ENCODE measurements around the gene DDX31.
A peak's percentile ranks its signal among the peaks of the same experiment; 100 is the strongest.

The DDX31 gene

DNA sequence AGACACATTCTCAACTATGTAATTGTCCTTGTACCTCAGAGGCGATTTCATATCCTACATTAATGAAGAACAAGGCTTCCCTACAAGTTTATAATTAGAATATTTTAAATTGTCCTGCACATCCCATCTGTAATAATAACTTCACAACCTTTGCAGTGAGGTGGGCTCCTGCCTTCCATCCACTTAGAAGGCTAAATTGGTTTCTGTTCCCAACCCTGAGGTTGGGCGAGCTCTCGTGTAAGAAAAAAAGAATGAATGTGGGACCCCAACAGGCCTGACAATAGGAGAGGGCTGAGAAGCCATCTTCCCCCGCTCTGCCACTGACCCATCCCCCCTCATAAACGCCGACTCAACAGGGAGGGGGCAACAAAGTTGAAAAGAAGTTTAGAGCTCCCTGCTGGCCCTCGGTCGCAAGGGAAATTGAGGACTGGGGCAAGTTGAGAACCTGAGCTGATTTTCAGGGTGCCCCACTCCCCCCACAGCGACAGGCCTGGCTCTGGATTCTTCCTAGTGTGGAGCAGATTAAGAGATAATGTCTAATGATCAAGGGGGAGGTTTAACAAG, 78.0 kb downstream of the DDX31 start:
- TF ChIP-seq, protein P1, sequence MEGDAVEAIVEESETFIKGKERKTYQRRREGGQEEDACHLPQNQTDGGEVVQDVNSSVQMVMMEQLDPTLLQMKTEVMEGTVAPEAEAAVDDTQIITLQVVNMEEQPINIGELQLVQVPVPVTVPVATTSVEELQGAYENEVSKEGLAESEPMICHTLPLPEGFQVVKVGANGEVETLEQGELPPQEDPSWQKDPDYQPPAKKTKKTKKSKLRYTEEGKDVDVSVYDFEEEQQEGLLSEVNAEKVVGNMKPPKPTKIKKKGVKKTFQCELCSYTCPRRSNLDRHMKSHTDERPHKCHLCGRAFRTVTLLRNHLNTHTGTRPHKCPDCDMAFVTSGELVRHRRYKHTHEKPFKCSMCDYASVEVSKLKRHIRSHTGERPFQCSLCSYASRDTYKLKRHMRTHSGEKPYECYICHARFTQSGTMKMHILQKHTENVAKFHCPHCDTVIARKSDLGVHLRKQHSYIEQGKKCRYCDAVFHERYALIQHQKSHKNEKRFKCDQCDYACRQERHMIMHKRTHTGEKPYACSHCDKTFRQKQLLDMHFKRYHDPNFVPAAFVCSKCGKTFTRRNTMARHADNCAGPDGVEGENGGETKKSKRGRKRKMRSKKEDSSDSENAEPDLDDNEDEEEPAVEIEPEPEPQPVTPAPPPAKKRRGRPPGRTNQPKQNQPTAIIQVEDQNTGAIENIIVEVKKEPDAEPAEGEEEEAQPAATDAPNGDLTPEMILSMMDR (IDR thresholded peaks at IDR 0.05; ENCODE audit: insufficient read depth, missing control alignments): no peak
- DNase-seq (ENCODE audit: insufficient read length, low spot score) (peak; percentile 77), FAIRE-seq (peak; percentile 46)

DNA sequence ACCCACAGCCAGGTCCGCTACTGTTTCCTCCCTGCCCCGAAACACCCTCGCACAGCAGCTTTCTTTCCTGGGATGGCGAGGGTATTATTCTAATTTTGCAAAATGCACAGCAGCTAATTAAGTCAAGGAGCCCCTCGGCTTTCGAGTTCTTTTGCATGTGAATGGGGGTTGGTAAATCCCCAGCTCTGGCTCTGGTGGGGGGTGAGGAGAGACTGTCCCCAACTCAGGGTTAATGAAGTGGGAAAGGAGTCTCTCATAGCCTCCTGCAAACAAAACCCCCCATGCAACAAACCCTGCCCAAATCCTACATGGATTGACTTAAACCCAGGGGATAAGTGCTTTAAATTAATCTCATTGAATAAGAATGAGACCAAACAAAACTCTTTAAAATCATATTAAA, 78.5 kb downstream of the DDX31 start:
- DNase-seq (ENCODE audit: insufficient read length, low spot score) (no peak), FAIRE-seq (no peak)
- TF ChIP-seq, protein P1 (IDR thresholded peaks at IDR 0.05; ENCODE audit: insufficient read depth, missing control alignments): no peak

DNA sequence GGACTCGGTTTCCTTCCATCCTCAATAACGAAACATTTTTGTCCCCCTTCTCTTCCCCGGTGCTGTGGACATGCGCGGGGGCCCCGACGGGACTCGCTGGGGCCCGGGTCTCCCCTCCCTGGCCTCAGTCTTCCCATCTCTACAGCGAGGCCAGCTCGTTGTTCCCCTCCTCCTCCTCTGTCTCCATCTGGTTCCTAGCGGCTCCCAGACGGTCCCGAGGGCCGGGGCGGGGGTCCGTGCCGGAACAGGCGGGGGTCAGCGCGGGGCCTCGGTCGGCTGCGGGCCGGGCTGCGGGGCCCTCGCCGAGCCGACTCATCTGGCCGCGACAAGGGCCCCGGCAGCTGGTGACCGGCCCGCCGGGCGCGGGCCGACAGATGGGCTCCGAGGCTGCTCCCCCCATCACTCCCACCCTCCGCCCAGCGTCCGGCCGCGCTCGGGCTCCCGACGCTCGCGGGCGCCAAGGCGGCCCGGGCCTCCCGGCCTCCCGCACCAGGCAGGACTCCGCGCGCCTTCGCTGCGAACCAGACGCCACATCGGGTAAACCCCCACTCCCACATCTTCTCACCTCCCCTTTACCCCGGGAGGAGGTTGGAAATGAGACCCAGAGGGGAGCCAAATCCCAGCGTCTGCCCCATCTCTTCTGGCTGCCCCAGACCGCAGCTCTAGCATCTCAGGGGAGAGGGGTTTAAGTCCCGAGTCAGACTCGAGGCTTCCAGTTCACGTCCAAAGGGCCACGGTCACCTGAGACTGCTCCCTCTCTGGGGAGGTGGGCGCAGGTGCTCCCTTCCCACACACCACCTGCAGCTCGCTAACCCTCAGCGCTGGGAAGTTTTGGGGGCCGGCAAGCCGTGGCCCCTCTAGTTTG, 79.2 kb downstream of the DDX31 start:
- TF ChIP-seq, protein P1 (IDR thresholded peaks at IDR 0.05; ENCODE audit: insufficient read depth, missing control alignments): no peak
- DNase-seq (ENCODE audit: insufficient read length, low spot score) (no peak), FAIRE-seq (no peak)

DNA sequence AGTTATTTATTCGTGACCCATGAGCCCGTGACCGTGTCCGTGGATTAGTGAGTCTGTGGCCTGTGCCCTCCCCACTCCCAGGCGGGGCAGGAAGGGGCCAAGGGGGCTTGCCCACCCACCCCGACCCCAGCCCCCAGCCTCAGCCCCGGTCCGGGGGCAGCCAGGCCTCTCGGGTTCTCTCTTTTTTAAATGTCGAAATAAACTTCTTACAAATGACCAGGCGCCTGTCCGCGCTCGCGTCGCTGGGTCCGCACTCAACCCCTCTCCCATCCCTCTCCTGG, 79.8 kb downstream of the DDX31 start:
- TF ChIP-seq, protein P1 (IDR thresholded peaks at IDR 0.05; ENCODE audit: insufficient read depth, missing control alignments): no peak
- FAIRE-seq: no peak

DNA sequence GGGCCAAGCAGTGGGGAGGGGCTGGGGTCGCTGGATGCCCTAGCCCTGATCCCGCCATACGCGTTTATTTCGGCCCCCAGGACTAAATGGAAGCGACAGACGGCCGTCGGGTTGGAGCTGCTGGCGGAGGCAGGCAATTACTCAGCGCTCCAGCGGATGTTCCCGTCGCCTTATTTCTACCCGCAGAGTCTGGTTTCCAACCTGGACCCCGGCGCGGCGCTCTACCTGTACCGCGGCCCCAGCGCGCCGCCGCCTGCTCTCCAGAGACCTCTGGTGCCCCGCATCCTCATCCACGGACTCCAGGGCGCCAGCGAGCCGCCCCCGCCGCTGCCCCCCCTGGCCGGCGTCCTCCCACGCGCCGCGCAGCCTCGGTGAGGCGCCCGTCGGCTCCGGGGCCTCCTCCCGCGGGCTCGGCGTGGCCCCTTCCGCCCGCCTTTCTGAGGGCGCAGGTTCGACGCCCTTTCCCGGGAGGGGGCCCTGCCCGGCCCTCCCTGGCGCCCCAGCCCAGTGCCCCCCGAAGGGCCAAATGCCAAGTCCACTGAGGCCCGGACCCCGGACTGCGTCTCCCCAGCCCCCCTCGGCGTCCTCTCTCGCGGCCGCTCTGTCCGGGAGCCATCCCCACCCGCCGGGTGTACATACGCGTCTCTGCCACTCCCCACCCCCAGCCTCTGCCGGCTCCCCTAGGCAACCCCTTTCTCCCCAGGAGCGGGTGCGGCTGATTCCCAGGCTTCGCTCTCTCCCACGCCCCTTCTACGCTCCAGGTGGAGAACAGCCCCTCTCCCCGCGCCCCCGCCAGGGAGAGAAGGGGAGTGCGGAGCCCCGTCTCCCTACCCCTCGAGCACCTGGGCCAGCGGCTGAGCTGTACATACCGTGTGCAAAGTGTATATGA, 80.4 kb downstream of the DDX31 start:
- FAIRE-seq (no peak), DNase-seq (ENCODE audit: insufficient read length, low spot score) (no peak)
- TF ChIP-seq, protein P1 (IDR thresholded peaks at IDR 0.05; ENCODE audit: insufficient read depth, missing control alignments): no peak

More for the DNA sequence above, 79.8 kb downstream of the DDX31 start:
- DNase-seq (ENCODE audit: insufficient read length, low spot score): no peak

DNA sequence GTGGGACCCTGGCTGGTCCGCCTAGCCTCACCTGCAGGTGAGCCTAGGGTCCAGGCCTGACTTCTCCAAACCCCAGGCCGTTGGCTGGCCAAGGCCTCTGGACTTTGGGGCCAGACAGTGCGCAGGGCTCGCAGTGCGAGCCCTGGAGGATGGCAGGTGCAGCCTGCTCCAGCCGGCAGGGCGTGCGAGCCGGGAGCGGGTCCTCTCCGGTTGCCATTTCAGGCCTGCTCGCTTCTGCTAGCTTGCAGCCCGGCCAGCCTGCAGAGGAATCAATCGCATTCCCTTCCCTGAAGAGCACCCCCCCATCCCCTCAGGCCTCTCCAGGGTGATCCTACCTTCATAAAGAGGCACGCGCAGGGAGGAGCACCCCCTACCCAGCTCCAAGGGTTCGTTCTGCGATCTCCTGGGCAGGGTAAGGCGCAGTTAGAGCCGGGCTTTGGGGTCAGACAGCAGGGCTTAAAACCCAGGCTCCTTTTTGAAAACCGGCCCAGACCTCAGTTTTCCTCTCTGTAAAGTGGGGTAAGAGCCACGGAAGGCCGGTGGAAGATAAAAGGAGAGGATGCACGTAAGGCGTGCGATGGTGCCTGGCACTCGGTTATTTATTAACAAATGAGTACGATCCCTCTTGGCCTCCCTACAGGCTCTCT, 81.2 kb downstream of the DDX31 start:
- FAIRE-seq: no peak
- TF ChIP-seq, protein P1 (IDR thresholded peaks at IDR 0.05; ENCODE audit: insufficient read depth, missing control alignments): no peak
- no peak for DNase-seq (ENCODE audit: insufficient read length, low spot score)

Data from D721Med (cell line).